Stimulated activated CD8-positive, alpha-beta memory T cell treated with anti-CD3 and anti-CD28 coated beads, Interleukin-12 subunit alpha, Interleukin-12 subunit beta, amount 100 ng/mL, for 1 hour (primary cell): ENCODE results near the gene EFCC1.

Experiments
- DNase-seq: peaks from one replicate; pipeline ENCODE4 v3.0.0-alpha.2; 2020; ENCODE audit warnings: low read depth

The EFCC1 gene

GRCh38 chr3:128994581-128995546 lies 6.2 kb upstream of the EFCC1 start:
- DNase-seq: no peak

- no peak for DNase-seq
Observed at GRCh38 chr3:128995737-128996136, 5.4 kb upstream of the EFCC1 start.

- DNase-seq: no peak
Observed at GRCh38 chr3:128996200-128996599, 4.9 kb upstream of the EFCC1 start.

- DNase-seq: no peak
Observed at GRCh38 chr3:128996726-128997125, 4.4 kb upstream of the EFCC1 start.

- no peak for DNase-seq
Observed at GRCh38 chr3:128997486-128998133, 3.5 kb upstream of the EFCC1 start.

DNA sequence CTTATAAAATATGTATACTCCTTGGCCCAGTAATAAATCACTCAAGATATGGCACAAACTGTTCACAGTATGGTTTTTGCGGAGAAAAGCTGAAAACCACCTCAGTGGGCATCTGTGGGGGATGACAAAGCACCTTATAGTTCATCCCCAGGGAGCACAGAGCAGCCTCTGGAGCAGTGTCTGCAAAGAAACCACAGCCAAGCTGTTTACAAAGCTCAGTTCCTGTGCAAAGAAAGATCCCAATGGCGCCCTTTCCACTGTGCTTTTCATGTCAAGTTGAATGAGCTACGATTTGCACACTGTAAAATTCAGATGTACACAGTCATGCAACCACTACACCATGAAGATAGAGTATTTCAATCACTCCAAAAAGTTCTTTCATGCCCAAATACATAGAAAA lies 2.5 kb upstream of the EFCC1 start:
- no peak for DNase-seq

GRCh38 chr3:128999102-128999501 lies 2.0 kb upstream of the EFCC1 start:
- DNase-seq: no peak

GRCh38 chr3:129000742-129001100 lies 383 bp upstream of the EFCC1 start:
- no peak for DNase-seq

- no peak for DNase-seq
Observed at GRCh38 chr3:129001806-129002572, 885 bp downstream of the EFCC1 start.

- no peak for DNase-seq
Observed at GRCh38 chr3:129002573-129003569, 1.8 kb downstream of the EFCC1 start.

DNA sequence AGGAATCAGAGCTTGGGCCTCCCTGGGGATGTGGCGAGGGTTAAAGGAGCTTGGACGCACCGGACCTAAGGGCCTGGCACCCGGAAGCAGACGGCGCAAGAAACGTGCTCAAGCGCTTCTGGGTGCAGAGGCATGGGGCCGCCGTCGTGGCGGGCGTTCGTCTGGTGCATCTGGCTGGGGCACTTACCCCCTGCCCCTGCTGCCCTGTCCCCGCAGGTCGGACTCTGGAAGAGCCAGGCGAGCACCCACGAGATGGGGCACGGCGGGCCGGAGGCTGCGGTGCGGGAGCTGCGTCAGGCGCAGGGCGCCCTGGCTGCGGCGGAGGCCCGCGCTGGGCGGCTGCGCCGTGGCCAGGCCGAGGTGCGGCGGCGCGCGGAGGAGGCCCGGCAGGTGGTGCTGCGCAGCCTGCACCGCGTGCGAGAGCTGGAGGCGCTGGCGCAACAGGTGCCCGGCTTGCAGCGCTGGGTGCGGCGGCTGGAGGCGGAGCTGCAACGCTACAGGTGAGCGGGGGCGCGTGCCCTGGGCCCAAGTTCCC lies 2.5 kb downstream of the EFCC1 start:
- DNase-seq: no peak

DNA sequence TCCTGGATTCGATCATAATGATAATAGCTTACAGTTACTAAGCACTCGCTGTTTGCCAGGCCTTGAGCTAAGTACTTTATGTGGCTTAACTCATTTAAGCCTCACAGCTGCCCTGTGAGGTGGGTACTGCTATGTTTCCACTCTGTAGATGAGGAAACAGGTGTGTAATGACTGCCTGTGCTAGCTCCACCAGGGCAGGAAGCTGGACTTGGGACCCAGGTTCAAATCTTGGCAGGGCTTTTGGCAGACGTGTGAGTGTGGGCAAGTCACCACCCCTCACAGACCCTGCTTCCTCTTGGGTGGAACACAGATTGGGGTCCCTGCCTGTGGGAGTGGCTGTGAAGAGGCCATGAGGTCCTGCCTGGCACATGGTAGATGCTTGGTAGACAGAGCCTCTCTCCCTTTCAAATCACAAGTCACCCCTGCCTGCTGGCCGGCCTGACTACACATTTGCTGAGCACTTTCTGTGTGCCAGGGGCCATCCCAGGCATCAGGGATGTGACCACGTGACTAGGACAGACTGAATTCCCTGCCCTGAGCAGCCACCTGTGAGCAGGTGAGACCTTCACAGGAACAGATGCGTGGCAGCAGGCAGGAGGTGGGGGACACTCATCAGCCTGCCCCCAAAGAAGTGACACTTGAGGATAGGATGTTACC lies 3.7 kb downstream of the EFCC1 start:
- no peak for DNase-seq

DNA sequence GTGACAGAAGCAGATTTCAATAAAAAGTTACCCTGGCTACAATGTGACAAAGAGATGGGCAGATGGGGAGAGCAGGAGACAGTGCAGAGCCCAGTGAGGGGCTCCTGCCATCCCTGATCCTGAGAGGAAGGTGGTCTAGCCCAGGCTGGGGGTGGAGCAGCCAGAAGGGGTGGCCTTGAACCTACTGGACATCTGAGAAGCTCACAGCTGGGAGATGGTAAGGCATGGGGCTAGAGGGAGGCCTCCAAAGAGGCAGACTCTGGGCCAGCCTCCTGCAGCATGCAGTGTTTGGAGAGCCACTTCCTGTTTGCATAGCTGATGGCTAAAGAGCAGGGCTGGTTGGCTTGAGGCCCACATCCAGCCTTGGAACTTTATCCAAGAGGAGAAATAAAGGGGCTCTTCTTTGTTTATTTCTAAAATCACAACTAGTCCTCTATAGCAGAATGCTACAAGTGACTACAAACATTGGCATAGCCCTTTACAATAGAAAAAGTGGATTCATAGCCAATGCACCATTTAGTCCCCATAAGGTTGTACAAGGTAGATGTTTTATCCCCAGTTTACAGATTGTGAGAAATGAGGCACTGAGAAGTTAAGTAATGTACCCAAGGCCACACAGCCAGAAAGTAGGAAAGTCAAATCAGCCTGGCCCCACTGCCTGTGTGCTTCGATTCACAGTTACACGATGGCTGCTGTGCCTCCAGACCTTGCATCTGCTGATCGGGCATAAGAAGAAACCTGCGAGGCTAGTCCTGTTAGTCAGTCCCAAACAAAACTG lies 4.6 kb downstream of the EFCC1 start:
- DNase-seq: no peak

DNA sequence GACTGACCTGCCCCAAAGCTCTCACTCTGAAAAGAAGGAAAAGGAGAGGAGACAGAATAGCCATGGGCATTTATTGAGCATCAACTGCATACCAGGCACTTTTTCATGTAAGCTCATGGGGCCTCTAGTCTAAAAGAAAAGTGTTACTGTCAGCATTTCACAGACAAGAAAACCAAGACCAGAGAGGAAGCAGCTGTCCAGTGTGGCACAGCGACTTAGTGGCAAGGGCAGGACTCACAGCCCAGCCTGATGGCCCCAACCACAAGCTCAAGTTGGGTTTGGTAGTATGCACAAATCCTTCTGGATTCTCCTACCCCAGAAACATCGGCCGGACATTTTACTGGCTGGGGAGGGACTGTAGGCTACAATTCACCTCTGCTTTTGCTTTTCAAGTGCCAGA lies 5.8 kb downstream of the EFCC1 start:
- DNase-seq: no peak

GRCh38 chr3:129007792-129008191 lies 6.7 kb downstream of the EFCC1 start:
- no peak for DNase-seq

DNA sequence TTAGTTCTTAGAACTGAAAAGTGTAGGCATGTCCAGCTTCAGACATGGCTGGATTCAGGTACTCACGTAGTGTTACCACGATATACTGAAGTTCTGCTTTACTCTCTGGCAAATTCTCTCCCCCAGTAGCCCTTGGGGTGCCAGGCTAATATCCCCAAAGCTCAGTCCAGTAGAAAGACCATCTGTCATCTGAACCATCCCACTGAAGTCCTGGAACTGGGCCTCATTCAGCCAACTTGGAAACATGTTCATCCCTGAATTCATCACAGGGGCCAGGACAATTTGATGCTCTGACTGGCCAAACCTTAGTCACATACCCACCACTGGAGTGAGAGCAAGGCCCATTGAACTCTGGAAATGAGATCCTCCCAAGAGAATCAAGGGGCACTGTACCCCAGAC lies 8.2 kb downstream of the EFCC1 start:
- no peak for DNase-seq

DNA sequence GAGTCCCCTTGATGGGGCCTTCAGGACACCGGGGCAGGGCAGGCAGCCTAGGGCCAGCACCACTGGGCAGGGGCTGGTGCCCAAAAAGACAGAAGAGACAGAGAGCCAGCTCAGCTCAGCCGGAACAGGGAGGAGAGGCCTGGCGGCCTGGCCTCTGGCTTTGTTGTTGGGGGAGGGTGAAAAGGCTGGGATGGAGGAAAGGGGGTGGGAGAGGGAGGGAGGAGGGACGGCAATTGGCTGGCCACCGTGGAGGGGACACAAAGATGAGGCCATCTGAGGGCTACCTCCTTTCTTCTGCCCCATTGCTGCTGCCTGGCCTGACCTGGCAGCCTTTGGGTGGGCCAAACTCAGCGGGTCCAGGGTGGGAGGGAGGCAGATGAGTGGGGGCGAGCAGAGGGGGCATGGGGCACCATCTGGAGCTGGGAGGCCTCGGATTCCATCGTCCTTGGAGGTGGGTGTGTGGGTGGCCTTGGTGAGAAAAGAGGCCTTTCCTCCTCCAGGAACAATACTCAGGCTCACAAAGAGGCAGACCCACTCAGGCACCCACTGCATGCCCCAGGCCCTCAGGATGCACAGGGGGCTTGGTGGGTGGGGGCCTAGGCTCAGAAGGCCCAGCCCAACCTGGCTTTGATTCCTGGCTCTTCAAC lies 9.3 kb downstream of the EFCC1 start:
- DNase-seq: no peak

DNA sequence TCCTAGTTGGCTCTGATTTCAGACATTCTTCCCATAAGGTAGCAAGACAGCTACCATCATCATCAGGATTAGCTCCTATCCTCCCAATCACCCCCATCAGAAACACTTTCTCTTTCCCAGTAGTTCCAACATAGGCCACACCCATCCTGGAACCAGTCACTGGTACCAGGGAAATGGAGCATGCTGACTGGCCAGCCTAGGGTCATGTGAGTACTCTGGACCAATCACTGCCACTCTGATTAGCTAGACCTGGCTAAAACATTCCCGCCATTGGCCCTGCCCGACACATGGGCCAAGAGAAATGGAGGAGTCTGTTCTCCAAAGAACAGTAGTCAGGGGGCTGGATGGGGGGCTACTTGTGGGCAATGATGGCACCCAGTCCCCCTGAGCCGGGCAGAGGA lies 12.4 kb downstream of the EFCC1 start:
- DNase-seq: no peak

GRCh38 chr3:129014148-129014547 lies 13.0 kb downstream of the EFCC1 start:
- DNase-seq: no peak
